IMR-90 (cell line): ENCODE measurements around the gene SRSF4. TPM values are rescaled to one million over a fixed set of nuclear protein-coding genes. Genes with fewer than 3 reads are reported as not detected.

ENCODE experiments used
- ATAC-seq: fragments of 200-7000 bp; cut with Tn5 transposase; 2 replicates; pipeline ENCODE4 v1.9.1; 2020; ENCODE audit warnings: low read depth, mild to moderate bottlenecking, moderate library complexity
- BruUV-seq: library from RNA; stranded (reverse); fragments of 400-500 nt; replicated peaks from 2 replicates; lab custom pipeline; 2021; lab: Mats Ljungman, UMichigan
- CTCF ChIA-PET: fragments of 300-600 bp; formaldehyde crosslinking; extraction: SDS; loops from one replicate; lab custom pipeline; 2021; ENCODE audit warnings: antibody characterized with exemption; lab: Yijun Ruan, JAX
- POLR2A ChIA-PET: fragments of 300-600 bp; sonication (Branson Sonifier 250); formaldehyde crosslinking; loops from one replicate; lab custom pipeline; 2022; ENCODE audit warnings: antibody characterized with exemption; ENCODE audit not compliant: unreplicated experiment; lab: Charles Lee
- DNase-seq: peaks from one replicate; pipeline ENCODE4 v3.0.0; 2013
- H2AFZ ChIP-seq: replicated peaks from 2 replicates; pipeline ENCODE3; 2013; ENCODE audit warnings: low read length, mild to moderate bottlenecking; ENCODE audit not compliant: poor library complexity
- H2AK5ac ChIP-seq: 2 replicates; pipeline ENCODE4 v1.6.1; 2013; ENCODE audit warnings: low read depth, low read length, inconsistent platforms
- H2AK9ac ChIP-seq: replicated peaks from 2 replicates; pipeline ENCODE3; 2013; ENCODE audit warnings: mild to moderate bottlenecking, low read depth, low read length, moderate library complexity; ENCODE audit not compliant: poor library complexity
- H2BK120ac ChIP-seq: 2 replicates; pipeline ENCODE4 v1.6.1; 2013; ENCODE audit warnings: low read depth, low read length, inconsistent platforms
- H2BK15ac ChIP-seq: 3 replicates; pipeline ENCODE4 v1.6.1; 2013; ENCODE audit warnings: low read depth, low read length, inconsistent platforms
- H2BK20ac ChIP-seq: 2 replicates; pipeline ENCODE4 v1.6.1; 2013; ENCODE audit warnings: low read depth, mild to moderate bottlenecking, inconsistent platforms, low read length, moderate library complexity
- H2BK5ac ChIP-seq: 2 replicates; pipeline ENCODE4 v1.6.1; 2013; ENCODE audit warnings: mild to moderate bottlenecking, low read depth, low read length, inconsistent platforms; ENCODE audit not compliant: poor library complexity, severe bottlenecking
- H3K14ac ChIP-seq: replicated peaks from 2 replicates; pipeline ENCODE4 v1.6.1; 2013; ENCODE audit warnings: low read depth, low read length, inconsistent platforms
- H3K18ac ChIP-seq: 2 replicates; pipeline ENCODE4 v1.6.1; 2013; ENCODE audit warnings: low read depth, low read length, control low read depth
- H3K23ac ChIP-seq: 2 replicates; pipeline ENCODE4 v1.6.1; 2013; ENCODE audit warnings: low read depth, low read length, inconsistent platforms
- H3K27ac ChIP-seq: 2 replicates; pipeline ENCODE4 v1.5.1; 2013; ENCODE audit warnings: mild to moderate bottlenecking, control low read depth, low read length; ENCODE audit not compliant: insufficient read depth
- H3K27me3 ChIP-seq: 2 replicates; pipeline ENCODE4 v1.6.1; 2013; ENCODE audit warnings: low read length; ENCODE audit not compliant: control insufficient read depth, insufficient read depth
- H3K36me3 ChIP-seq: 2 replicates; pipeline ENCODE4 v1.6.1; 2013; ENCODE audit warnings: low read length, mixed read lengths; ENCODE audit not compliant: control insufficient read depth, insufficient read depth
- H3K4ac ChIP-seq: 2 replicates; pipeline ENCODE4 v1.6.1; 2013; ENCODE audit warnings: low read depth, low read length, inconsistent platforms
- H3K4me1 ChIP-seq: 2 replicates; pipeline ENCODE4 v1.6.1; 2013; ENCODE audit warnings: low read length, mixed read lengths; ENCODE audit not compliant: control insufficient read depth, insufficient read depth
- H3K4me2 ChIP-seq: 2 replicates; pipeline ENCODE4 v1.6.1; 2013; ENCODE audit warnings: low read depth, mild to moderate bottlenecking, control low read depth, low read length, moderate library complexity
- H3K4me3 ChIP-seq: 2 replicates; pipeline ENCODE4 v1.5.1; 2013; ENCODE audit warnings: low read depth, mild to moderate bottlenecking, control low read depth, low read length, moderate library complexity; ENCODE audit not compliant: insufficient read depth
- H3K56ac ChIP-seq: 2 replicates; pipeline ENCODE4 v1.6.1; 2013; ENCODE audit warnings: low read length, inconsistent platforms; ENCODE audit not compliant: insufficient read depth; ENCODE audit errors: extremely low read depth
- H3K79me1 ChIP-seq, 2 experiments: 2 replicates each; pipeline ENCODE4 v1.6.1; 2013; ENCODE audit warnings: low read length in 2 of 2, inconsistent platforms in 1 of 2, low read depth in 1 of 2
- H3K9ac ChIP-seq: 2 replicates; pipeline ENCODE4 v1.6.1; 2013; ENCODE audit warnings: low read depth, low read length, control low read depth
- H3K9me1 ChIP-seq: 2 replicates; pipeline ENCODE4 v1.6.1; 2013; ENCODE audit warnings: low read length, inconsistent platforms; ENCODE audit not compliant: insufficient read depth
- H3K9me3 ChIP-seq: 2 replicates; pipeline ENCODE4 v1.6.1; 2013; ENCODE audit warnings: low read length; ENCODE audit not compliant: control insufficient read depth, insufficient read depth
- H4K20me1 ChIP-seq: 2 replicates; pipeline ENCODE4 v1.6.1; 2013; ENCODE audit warnings: low read length, inconsistent platforms; ENCODE audit not compliant: insufficient read depth
- H4K5ac ChIP-seq: 2 replicates; pipeline ENCODE4 v1.6.1; 2013; ENCODE audit warnings: mild to moderate bottlenecking, low read depth, low read length, control low read depth
- H4K8ac ChIP-seq, 2 experiments: 2 replicates each; pipeline ENCODE4 v1.6.1; 2013; ENCODE audit warnings: low read depth in 2 of 2, low read length in 2 of 2, control low read depth in 1 of 2, inconsistent platforms in 1 of 2
- H4K91ac ChIP-seq: 2 replicates; pipeline ENCODE4 v1.6.1; 2013; ENCODE audit warnings: low read depth, low read length, inconsistent platforms; ENCODE audit not compliant: insufficient read depth
- MXI1 ChIP-seq: IDR thresholded peaks from 2 replicates; pipeline ENCODE4 v1.6.1; 2012; ENCODE audit warnings: low read depth, mild to moderate bottlenecking, low read length, moderate library complexity, borderline replicate concordance
- POLR2A ChIP-seq: IDR thresholded peaks from 2 replicates; pipeline ENCODE4 v1.6.1; 2012; ENCODE audit warnings: mild to moderate bottlenecking, low read depth, low read length
- WGBS, 2 experiments: methylation state at CpG; one replicate each; pipeline versions ENCODE4 v1.1.5 to v1.1.7; 2013; ENCODE audit warnings: missing lambda C conversion rate in 2 of 2; ENCODE audit not compliant: insufficient read length in 1 of 2; ENCODE audit errors: extremely low coverage in 2 of 2; 5-methylcytosine and 5-hydroxymethylcytosine counted together
- dilution Hi-C: fragments of 300-500 bp; cut with HindIII; formaldehyde crosslinking; loops from one replicate; pipeline ENCODE4 v1.14.3; 2018; ENCODE audit warnings: low sequenced_read_pairs; ENCODE audit not compliant: unreplicated experiment
- in situ Hi-C: fragments of 300-500 bp; cut with MboI; formaldehyde crosslinking; loops from 3 replicates; pipeline ENCODE4 v1.14.3; 2019; ENCODE audit warnings: low sequenced_read_pairs, inconsistent platforms, mixed read lengths
- intact Hi-C: fragments of 100-400 bp; cut with micrococcal nuclease; formaldehyde crosslinking; loops from 2 replicates; pipeline ENCODE4 v1.10.0; 2022
- polyA plus RNA-seq, 3 experiments: library from polyadenylated mRNA; depleted of rRNA; stranded (reverse); fragments of >200 nt; gene quantifications; 2 replicates each; pipeline ENCODE4 v1.2.3, GENCODE V29; 2012; ENCODE audit warnings: low replicate concordance in 1 of 3
- total RNA-seq: library from RNA; depleted of rRNA; stranded (reverse); fragments of >200 nt; gene quantifications from 2 replicates; pipeline ENCODE4 v1.2.3, GENCODE V29; 2012

Gene SRSF4
- total and polyA plus RNA-seq, 2 of the 4 experiments (the other 2 are of a cell fraction) = 20.8 to 48.5 TPM

DNA sequence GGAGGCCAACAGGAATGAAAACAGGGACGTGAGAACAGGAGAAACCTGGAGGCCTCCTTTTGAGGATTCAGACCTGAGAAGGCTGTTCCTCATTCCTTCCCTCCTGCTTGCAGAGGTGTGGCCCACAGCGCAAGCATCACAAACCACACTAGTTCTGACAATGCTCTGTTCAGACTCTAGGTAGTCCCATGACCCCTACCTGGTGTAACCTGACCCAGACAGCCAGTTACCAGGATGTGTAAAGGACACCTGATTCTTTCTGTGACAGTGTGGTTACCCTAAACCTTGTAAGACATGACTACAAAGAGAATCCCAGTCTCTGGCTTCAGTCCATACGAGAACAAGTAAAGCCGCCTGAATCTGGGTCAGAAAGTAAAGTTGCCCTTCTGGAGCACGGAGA lies 45.8 kb upstream of the SRSF4 start:
- Histone ChIP-seq H3K4me2 (no peak overlapping the region), H2AFZ (no peak overlapping the region), H2BK20ac (no peak overlapping the region), H3K9ac (no peak overlapping the region), H4K91ac (no peak overlapping the region), H3K4ac (no peak overlapping the region), H2AK5ac (no peak overlapping the region), H3K4me3 (no peak overlapping the region), H3K56ac (no peak overlapping the region), H3K14ac (no peak overlapping the region), H2BK15ac (no peak overlapping the region), H3K9me3 (no peaks in the 10 kb centered on the region), H3K27ac (no peak overlapping the region), H2BK5ac (no peak overlapping the region), H3K27me3 (no peaks in the 10 kb centered on the region), H3K79me1 (peaks cover 32 to 33% of the 10 kb centered on the region in 2 experiments), H3K36me3 (peaks cover 6% of the 10 kb centered on the region), H3K4me1 (peaks cover 4% of the 10 kb centered on the region), H4K20me1 (no peaks in the 10 kb centered on the region; the same call in 1 of the 2 replicates), H3K23ac (no peak overlapping the region), H3K9me1 (peaks cover 5% of the 10 kb centered on the region; the same call in 1 of the 2 replicates), H2AK9ac (no peak overlapping the region), H2BK120ac (no peak overlapping the region), H4K5ac (no peak overlapping the region), H4K8ac (no peak overlapping the region), H3K18ac (no peak overlapping the region)
- dilution Hi-C loops = no loop called here
- DNase-seq (no peak), ATAC-seq (no peak)
- intact Hi-C loops = no loop called here
- POLR2A ChIA-PET = no interaction called here
- BruUV-seq = no TSS peak
- CTCF ChIA-PET = interaction anchor here (0.6 kb wide), 1 partner anchor 380 kb away, joined by 3 read pairs; no protein-coding TSS in a partner anchor
- TF ChIP-seq MXI1 = no peak
- TF ChIP-seq POLR2A = no peak
- in situ Hi-C loops = no loop called here
- WGBS, 2 experiments = 93% methylated on average over 3 of the region's 5 CpGs; no CpG with 5 or more reads in 1 of the 2 experiments
